A673 (cell line): ENCODE results near the gene P4HA2.

Source experiments
- EZH2 ChIP-seq: fragments of 200-600 bp; sonication (generic); IDR thresholded peaks from 2 replicates; pipeline ENCODE4 v1.6.1; 2017; ENCODE audit warnings: borderline replicate concordance, low read depth, mild to moderate bottlenecking, mixed read lengths, antibody characterized with exemption, low read length; ENCODE audit not compliant: poor library complexity, severe bottlenecking
- TF ChIP-seq, protein P1 (sequence below): fragments of 300-800, 200-600 bp; sonication (generic); conservative IDR thresholded peaks from 2 replicates; pipeline ENCODE4 v1.5.1; 2017; ENCODE audit warnings: low read depth, mild to moderate bottlenecking, antibody characterized with exemption, low read length, moderate library complexity, mixed read lengths

DNA sequence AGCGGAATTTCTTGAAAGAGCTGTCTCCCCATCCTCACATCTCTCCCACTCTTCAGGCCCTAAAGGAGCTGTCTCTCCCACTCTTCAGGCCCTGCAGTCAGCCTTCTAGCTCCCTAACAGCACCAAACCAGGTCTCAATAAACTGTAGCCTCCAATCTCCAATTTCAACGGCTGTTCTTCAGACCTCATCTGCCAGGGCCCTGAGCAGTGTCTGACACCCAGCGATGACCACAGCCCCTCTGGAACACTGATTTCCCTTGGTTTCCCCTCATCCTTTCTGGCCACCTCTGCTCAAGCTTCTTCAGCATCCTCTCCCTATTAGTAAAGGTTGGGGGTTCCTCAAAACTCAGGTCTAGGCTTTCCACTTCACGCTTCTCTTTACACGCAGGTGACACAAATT, 1.6 kb upstream of the P4HA2 start:
- TF ChIP-seq, protein P1, sequence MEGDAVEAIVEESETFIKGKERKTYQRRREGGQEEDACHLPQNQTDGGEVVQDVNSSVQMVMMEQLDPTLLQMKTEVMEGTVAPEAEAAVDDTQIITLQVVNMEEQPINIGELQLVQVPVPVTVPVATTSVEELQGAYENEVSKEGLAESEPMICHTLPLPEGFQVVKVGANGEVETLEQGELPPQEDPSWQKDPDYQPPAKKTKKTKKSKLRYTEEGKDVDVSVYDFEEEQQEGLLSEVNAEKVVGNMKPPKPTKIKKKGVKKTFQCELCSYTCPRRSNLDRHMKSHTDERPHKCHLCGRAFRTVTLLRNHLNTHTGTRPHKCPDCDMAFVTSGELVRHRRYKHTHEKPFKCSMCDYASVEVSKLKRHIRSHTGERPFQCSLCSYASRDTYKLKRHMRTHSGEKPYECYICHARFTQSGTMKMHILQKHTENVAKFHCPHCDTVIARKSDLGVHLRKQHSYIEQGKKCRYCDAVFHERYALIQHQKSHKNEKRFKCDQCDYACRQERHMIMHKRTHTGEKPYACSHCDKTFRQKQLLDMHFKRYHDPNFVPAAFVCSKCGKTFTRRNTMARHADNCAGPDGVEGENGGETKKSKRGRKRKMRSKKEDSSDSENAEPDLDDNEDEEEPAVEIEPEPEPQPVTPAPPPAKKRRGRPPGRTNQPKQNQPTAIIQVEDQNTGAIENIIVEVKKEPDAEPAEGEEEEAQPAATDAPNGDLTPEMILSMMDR, result no peak
- TF ChIP-seq EZH2, result no peak
